Measurements from ENCODE around the gene TMEM203. TPM values are rescaled to one million over a fixed set of nuclear protein-coding genes. Genes with fewer than 3 reads are reported as not detected.

Gene TMEM203
- total RNA-seq, 1 experiment from 2014 or later = 36.4 TPM

DNA sequence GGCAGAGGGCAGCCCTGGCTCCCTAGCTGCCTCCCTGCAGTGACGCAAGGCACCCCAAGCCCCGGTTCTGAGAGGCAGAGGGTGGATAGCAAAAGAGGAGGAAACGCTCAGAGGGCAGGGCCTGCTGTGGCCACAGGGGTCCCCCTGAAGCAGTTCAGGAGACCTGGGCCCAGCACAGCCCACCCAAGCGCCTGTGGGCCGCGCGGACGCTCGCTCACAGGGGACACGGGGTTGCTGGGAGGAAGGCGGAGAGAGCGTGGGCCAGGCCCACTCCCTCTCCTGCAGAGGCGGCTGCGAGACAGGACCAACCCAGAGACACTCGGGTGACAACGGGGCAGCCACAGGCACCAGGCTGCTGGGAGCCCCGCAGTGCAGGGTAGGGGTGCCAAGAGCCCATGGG is 25.7 kb downstream of the TMEM203 start:
- H3K4me3 ChIP-seq (ENCODE audit: low read length) = no peak overlapping the region
- intact Hi-C loops (cut with micrococcal nuclease) = no loop called here
- no peak overlapping the region for H3K27ac ChIP-seq (ENCODE audit: low read length)
- ChIA-PET CTCF (no interaction called here), POLR2A (ENCODE audit: unreplicated experiment) (no interaction called here)
- no TSS peak for BruUV-seq (replicated peaks)
- H3K9me3 ChIP-seq (ENCODE audit: low read length) = no peaks in the 10 kb centered on the region
- H3K9ac ChIP-seq (ENCODE audit: low read length) = no peak overlapping the region
- no peaks in the 10 kb centered on the region for H3K9me2 ChIP-seq (replicated peaks; ENCODE audit: low read length)
- no peak for DNase-seq
- H3K79me2 ChIP-seq (ENCODE audit: low read length) = no peaks in the 10 kb centered on the region
- no peak for TF ChIP-seq EZH2phosphoT487 (IDR thresholded peaks at IDR 0.05; ENCODE audit: borderline replicate concordance, low read length)
- TF ChIP-seq EZH2 (IDR thresholded peaks at IDR 0.05; ENCODE audit: low read length, unreplicated experiment) = no peak
- no peaks in the 10 kb centered on the region for H3F3A ChIP-seq (ENCODE audit: low read length, unreplicated experiment)
- H3K36me3 ChIP-seq (ENCODE audit: low read depth, low read length) = no peaks in the 10 kb centered on the region
- ATAC-seq = no peak
- H3K4me2 ChIP-seq (ENCODE audit: low read length) = no peak overlapping the region
- H4K20me1 ChIP-seq (ENCODE audit: low read length) = no peaks in the 10 kb centered on the region
- H2AFZ ChIP-seq (ENCODE audit: low read length) = no peak overlapping the region
- no peaks in the 10 kb centered on the region for H3K4me1 ChIP-seq (ENCODE audit: insufficient read depth, low read length)
- no peaks in the 10 kb centered on the region for H3K27me3 ChIP-seq (ENCODE audit: low read length)

DNA sequence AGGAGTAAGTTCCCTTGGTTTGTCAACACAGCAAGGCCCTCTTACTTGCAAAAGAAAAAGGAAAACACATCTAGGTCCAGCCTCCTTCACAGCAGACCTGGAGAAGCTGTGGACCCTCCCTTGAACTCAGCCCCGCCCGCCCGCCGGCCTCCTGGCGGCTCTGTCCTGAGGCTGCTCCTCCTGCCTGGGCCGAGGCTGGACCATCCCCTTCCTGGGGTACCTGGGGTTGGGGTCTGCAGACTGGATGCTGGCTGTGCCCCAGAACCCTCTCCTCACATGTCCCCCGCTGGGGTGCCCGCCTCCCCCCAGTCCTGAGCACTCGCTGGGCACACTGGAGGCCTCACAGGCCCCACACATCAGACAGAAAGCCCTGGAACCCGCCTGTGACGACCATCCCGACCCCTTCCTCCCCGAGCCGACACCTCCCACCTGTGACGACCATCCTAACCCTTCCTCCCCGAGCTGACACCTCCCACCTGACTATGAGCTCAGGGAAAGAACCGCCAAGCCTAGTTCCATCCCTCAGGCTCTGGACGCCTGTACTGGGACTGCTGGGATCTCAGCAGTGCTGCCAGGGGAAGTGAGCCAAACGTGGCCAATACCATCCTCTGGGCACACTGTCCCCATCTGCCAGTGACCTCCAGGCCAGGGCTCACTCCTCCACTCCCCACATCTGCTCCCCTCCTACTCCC is 26.4 kb downstream of the TMEM203 start:
- Histone ChIP-seq H3K4me3 (ENCODE audit: low read length) (no peak overlapping the region), H3K9ac (ENCODE audit: low read length) (no peak overlapping the region), H3K9me2 (replicated peaks; ENCODE audit: low read length) (no peaks in the 10 kb centered on the region), H3K27ac (ENCODE audit: low read length) (no peak overlapping the region), H3F3A (ENCODE audit: low read length, unreplicated experiment) (no peaks in the 10 kb centered on the region), H4K20me1 (ENCODE audit: low read length) (no peaks in the 10 kb centered on the region), H3K27me3 (ENCODE audit: low read length) (no peaks in the 10 kb centered on the region), H3K9me3 (ENCODE audit: low read length) (no peaks in the 10 kb centered on the region), H3K4me2 (ENCODE audit: low read length) (no peak overlapping the region), H2AFZ (ENCODE audit: low read length) (no peak overlapping the region), H3K36me3 (ENCODE audit: low read depth, low read length) (no peaks in the 10 kb centered on the region), H3K79me2 (ENCODE audit: low read length) (no peaks in the 10 kb centered on the region), H3K4me1 (ENCODE audit: insufficient read depth, low read length) (no peaks in the 10 kb centered on the region)
- POLR2A ChIA-PET (ENCODE audit: unreplicated experiment) = interaction anchor here (0.6 kb wide), 1 partner anchor 49 kb away, joined by 3 read pairs; no protein-coding TSS in a partner anchor
- ATAC-seq (no peak), DNase-seq (no peak)
- TF ChIP-seq EZH2 (IDR thresholded peaks at IDR 0.05; ENCODE audit: low read length, unreplicated experiment) (no peak), EZH2phosphoT487 (IDR thresholded peaks at IDR 0.05; ENCODE audit: borderline replicate concordance, low read length) (no peak)
- TF ChIP-seq, protein P1, sequence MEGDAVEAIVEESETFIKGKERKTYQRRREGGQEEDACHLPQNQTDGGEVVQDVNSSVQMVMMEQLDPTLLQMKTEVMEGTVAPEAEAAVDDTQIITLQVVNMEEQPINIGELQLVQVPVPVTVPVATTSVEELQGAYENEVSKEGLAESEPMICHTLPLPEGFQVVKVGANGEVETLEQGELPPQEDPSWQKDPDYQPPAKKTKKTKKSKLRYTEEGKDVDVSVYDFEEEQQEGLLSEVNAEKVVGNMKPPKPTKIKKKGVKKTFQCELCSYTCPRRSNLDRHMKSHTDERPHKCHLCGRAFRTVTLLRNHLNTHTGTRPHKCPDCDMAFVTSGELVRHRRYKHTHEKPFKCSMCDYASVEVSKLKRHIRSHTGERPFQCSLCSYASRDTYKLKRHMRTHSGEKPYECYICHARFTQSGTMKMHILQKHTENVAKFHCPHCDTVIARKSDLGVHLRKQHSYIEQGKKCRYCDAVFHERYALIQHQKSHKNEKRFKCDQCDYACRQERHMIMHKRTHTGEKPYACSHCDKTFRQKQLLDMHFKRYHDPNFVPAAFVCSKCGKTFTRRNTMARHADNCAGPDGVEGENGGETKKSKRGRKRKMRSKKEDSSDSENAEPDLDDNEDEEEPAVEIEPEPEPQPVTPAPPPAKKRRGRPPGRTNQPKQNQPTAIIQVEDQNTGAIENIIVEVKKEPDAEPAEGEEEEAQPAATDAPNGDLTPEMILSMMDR (conservative IDR thresholded peaks at IDR 0.05; ENCODE audit: low read depth, low read length) = no peak
- CTCF ChIA-PET = no interaction called here
- no TSS peak for BruUV-seq (replicated peaks)
- intact Hi-C loops (cut with micrococcal nuclease) = no loop called here

DNA sequence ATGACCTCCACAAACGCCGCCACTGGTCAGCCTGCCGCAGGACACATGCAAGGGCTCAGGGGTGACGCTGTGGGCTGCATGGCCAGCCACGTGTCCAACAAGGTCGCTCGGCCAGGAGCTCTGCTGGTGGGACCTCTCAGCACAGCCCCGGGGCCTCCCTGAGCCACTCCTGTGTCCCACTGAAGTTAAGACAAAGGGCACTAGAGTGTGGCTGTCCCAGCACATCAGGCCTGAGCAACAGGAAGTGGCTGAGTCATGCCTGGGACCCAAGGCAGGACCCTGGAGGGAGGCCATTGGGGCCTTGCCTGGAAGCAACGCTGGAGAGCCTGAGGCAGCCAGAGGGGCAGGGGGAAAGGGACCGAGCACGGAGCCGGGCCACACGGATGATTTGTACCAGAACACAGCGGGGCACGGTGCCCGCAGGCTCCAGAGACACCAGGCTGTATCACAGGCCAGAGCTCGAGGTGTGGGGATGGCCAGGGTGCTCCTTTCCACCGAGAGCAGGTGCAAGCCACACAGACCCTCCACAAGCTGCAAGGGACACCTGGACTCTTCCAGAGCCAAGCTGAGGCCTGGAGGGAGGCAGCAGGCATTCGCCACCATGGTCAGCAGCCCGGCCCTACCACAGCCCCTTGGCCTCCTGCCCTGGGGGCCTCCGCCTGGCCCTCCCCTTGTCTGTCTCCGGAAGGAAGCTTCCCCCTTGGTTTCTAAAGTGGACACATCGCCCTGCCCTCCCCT is 27.1 kb downstream of the TMEM203 start:
- ATAC-seq = peak; percentile 39; the same call in 1 of the 2 replicates
- TF ChIP-seq EZH2phosphoT487 (IDR thresholded peaks at IDR 0.05; ENCODE audit: borderline replicate concordance, low read length) = no peak
- Histone ChIP-seq H2AFZ (ENCODE audit: low read length) (no peak overlapping the region), H4K20me1 (ENCODE audit: low read length) (no peaks in the 10 kb centered on the region), H3K9me3 (ENCODE audit: low read length) (no peaks in the 10 kb centered on the region), H3F3A (ENCODE audit: low read length, unreplicated experiment) (no peaks in the 10 kb centered on the region), H3K27ac (ENCODE audit: low read length) (no peak overlapping the region), H3K9me2 (replicated peaks; ENCODE audit: low read length) (no peaks in the 10 kb centered on the region), H3K4me1 (ENCODE audit: insufficient read depth, low read length) (no peaks in the 10 kb centered on the region), H3K36me3 (ENCODE audit: low read depth, low read length) (no peaks in the 10 kb centered on the region), H3K27me3 (ENCODE audit: low read length) (no peaks in the 10 kb centered on the region), H3K9ac (ENCODE audit: low read length) (no peak overlapping the region), H3K4me2 (ENCODE audit: low read length) (no peak overlapping the region), H3K4me3 (ENCODE audit: low read length) (no peak overlapping the region), H3K79me2 (ENCODE audit: low read length) (no peaks in the 10 kb centered on the region)
- intact Hi-C loops (cut with micrococcal nuclease) = no loop called here
- ChIA-PET POLR2A (ENCODE audit: unreplicated experiment) (interaction anchor here (0.6 kb wide), 1 partner anchor 49 kb away, joined by 3 read pairs; no protein-coding TSS in a partner anchor), CTCF (no interaction called here)
- no peak for DNase-seq
- no TSS peak for BruUV-seq (replicated peaks)

Measured in PC-3 (cell line).